Measurements from ENCODE around the gene FGGY. TPM values are rescaled to one million over a fixed set of nuclear protein-coding genes. Genes with fewer than 3 reads are reported as not detected.

The FGGY gene
- total RNA-seq, 2 experiments from 2014 or later = 5.6 to 8.1 TPM

DNA sequence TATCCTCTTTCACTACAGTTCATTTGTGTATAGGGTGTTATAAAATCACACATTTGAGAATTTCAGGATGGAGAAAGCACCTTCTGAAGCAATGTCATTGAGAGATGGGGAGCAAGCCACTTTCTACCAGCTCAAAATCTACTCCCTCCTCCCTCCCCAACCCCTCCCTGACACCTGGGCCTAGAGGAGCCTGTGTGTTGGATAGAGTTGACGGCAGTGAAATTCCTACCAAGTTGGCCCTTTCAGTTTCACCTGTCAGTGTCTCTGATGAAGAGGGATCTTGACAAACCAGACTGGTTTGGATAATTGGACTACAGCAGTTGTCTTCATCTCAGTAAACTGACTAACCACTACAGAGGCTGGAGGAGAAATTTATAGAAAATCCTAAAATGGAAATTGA is 392.8 kb downstream of the FGGY start:
- H3K4me3 Mint-ChIP-seq = no peak overlapping the region
- H3K36me3 Mint-ChIP-seq (ENCODE audit: low read depth) = no peaks in the 10 kb centered on the region
- no peaks in the 10 kb centered on the region for H3K4me1 Mint-ChIP-seq
- H3K27me3 Mint-ChIP-seq = no peaks in the 10 kb centered on the region
- no peaks in the 10 kb centered on the region for H3K9me3 Mint-ChIP-seq (ENCODE audit: low read depth)
- ChIA-PET CTCF (interaction anchor here (0.6 to 1.0 kb wide), 5 partner anchors 10 to 659 kb away, joined by 3 to 4 read pairs (median 3); no protein-coding TSS in a partner anchor), POLR2A (no interaction called here)
- ATAC-seq (no peak), DNase-seq (no peak)
- no peak overlapping the region for H3K27ac Mint-ChIP-seq
- intact Hi-C loops (cut with DNase I, micrococcal nuclease) = loop anchor here in 1 of 2 experiments (10.0 kb wide), 1 partner anchor 1175 kb away; no protein-coding TSS in a partner anchor

DNA sequence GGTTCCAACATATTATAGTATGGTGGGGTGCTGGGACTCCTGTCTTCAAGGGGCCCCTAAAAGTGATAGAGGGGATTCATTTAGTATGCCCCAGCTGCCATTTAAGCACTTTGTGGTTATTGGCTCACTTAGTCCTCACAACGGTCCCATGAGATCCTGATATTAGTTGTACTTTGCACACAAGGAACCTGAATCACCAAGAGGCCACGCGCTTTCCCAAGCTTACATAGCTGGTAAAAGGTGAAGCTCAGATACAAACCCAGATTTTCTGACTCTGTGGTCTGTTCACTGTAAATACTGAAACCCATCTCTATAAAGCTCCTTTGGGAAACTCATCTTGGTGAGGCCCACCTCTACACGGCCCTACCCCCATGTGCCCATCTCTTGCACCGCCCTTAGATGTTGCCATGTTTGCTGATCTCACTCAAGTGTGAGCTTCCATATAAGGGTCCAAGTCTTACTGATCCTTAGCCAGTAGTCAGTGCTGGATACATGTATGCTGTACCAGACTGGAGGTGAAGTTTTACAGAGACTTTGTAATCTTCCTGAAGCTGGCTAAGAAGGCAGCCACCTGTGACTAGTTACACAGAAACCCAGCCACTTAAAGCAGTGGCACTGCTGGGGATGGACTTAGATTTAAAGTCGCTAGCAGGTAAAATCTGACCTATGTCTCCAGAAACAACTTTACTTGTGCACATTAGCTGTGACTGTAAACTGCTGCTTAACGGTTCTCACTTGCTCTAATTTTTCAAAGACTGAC is 393.5 kb downstream of the FGGY start:
- Mint-ChIP-seq H3K27me3 (no peaks in the 10 kb centered on the region), H3K4me1 (no peaks in the 10 kb centered on the region), H3K9me3 (ENCODE audit: low read depth) (no peaks in the 10 kb centered on the region), H3K36me3 (ENCODE audit: low read depth) (no peaks in the 10 kb centered on the region), H3K4me3 (no peak overlapping the region), H3K27ac (no peak overlapping the region)
- ATAC-seq = no peak
- intact Hi-C loops (cut with DNase I, micrococcal nuclease) = loop anchor here in 1 of 2 experiments (10.0 kb wide), 1 partner anchor 1176 kb away; no protein-coding TSS in a partner anchor
- CTCF ChIA-PET = interaction anchor here (1.0 kb wide), 2 partner anchors 11 to 660 kb away, joined by 3 read pairs; no protein-coding TSS in a partner anchor
- DNase-seq = no peak
- POLR2A ChIA-PET = no interaction called here

DNA sequence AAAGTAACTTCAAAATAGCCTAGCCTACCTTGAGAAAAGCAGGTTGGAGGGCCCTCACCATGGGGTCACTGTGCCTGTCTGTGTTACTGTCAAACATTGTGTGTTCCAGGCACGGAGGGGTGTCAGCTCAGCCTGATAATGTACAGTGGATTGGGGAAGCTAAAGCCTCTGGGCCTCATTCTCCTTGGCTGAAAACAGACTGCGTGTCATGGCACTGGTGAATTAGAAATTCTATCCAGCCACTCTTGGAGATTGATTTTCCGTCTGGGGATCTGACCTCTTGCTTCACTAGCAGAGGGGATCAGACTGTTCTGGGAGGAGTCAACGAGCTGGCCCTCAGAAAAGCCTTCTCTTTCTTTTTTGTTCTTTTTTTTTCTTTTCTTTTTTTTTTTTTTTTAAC is 394.4 kb downstream of the FGGY start:
- H3K27me3 Mint-ChIP-seq = no peaks in the 10 kb centered on the region
- no peaks in the 10 kb centered on the region for H3K4me1 Mint-ChIP-seq
- ChIA-PET POLR2A (no interaction called here), CTCF (interaction anchor here (0.7 kb wide), 1 partner anchor 908 kb away, joined by 3 read pairs; no protein-coding TSS in a partner anchor)
- DNase-seq = no peak
- no peaks in the 10 kb centered on the region for H3K36me3 Mint-ChIP-seq (ENCODE audit: low read depth)
- intact Hi-C loops (cut with DNase I, micrococcal nuclease) = loop anchor here in 1 of 2 experiments (10.0 kb wide), 1 partner anchor 1176 kb away; no protein-coding TSS in a partner anchor
- H3K4me3 Mint-ChIP-seq = no peak overlapping the region
- H3K27ac Mint-ChIP-seq = no peak overlapping the region
- ATAC-seq = no peak
- no peaks in the 10 kb centered on the region for H3K9me3 Mint-ChIP-seq (ENCODE audit: low read depth)

GRCh38 chr1:59692591-59692990 is 395.7 kb downstream of the FGGY start:
- no peaks in the 10 kb centered on the region for H3K36me3 Mint-ChIP-seq (ENCODE audit: low read depth)
- H3K27me3 Mint-ChIP-seq = no peaks in the 10 kb centered on the region
- DNase-seq (no peak), ATAC-seq (no peak)
- CTCF ChIA-PET = interaction anchor here (0.7 kb wide), 1 partner anchor 151 kb away, joined by 3 read pairs; no protein-coding TSS in a partner anchor
- no peak overlapping the region for H3K4me3 Mint-ChIP-seq
- H3K9me3 Mint-ChIP-seq (ENCODE audit: low read depth) = no peaks in the 10 kb centered on the region
- intact Hi-C loops (cut with DNase I, micrococcal nuclease) = loop anchor here in 1 of 2 experiments (10.0 kb wide), 1 partner anchor 1178 kb away; no protein-coding TSS in a partner anchor
- no peak overlapping the region for H3K27ac Mint-ChIP-seq
- peaks cover 13% of the 10 kb centered on the region for H3K4me1 Mint-ChIP-seq
- POLR2A ChIA-PET = no interaction called here

GRCh38 chr1:59693406-59693805 is 396.5 kb downstream of the FGGY start:
- Mint-ChIP-seq H3K27ac (no peak overlapping the region), H3K4me3 (no peak overlapping the region), H3K27me3 (no peaks in the 10 kb centered on the region), H3K9me3 (ENCODE audit: low read depth) (no peaks in the 10 kb centered on the region), H3K4me1 (peaks cover 17% of the 10 kb centered on the region), H3K36me3 (ENCODE audit: low read depth) (no peaks in the 10 kb centered on the region)
- POLR2A ChIA-PET = no interaction called here
- CTCF ChIA-PET = no interaction called here
- intact Hi-C loops (cut with DNase I, micrococcal nuclease) = loop anchor here in 1 of 2 experiments (10.0 kb wide), 1 partner anchor 1179 kb away; no protein-coding TSS in a partner anchor
- DNase-seq (no peak), ATAC-seq (no peak)

- Mint-ChIP-seq H3K4me1 (peaks cover 21% of the 10 kb centered on the region), H3K4me3 (no peak overlapping the region), H3K27me3 (no peaks in the 10 kb centered on the region), H3K9me3 (ENCODE audit: low read depth) (no peaks in the 10 kb centered on the region), H3K27ac (no peak overlapping the region), H3K36me3 (ENCODE audit: low read depth) (no peaks in the 10 kb centered on the region)
- DNase-seq = no peak
- ChIA-PET POLR2A (no interaction called here), CTCF (interaction anchor here (0.6 to 1.0 kb wide), 2 partner anchors 13 to 101 kb away, joined by 3 read pairs; no protein-coding TSS in a partner anchor)
- no peak for ATAC-seq
- intact Hi-C loops (cut with DNase I, micrococcal nuclease) = loop anchor here (5.0 to 10.0 kb wide), 4 partner anchors 838 to 1180 kb away; partner anchors contain the start of gene JUN (in 1 of the 2)
These were observed 398.4 kb downstream of the FGGY start for GRCh38 chr1:59695252-59695651.

GRCh38 chr1:59696421-59697115 is 399.7 kb downstream of the FGGY start:
- POLR2A ChIA-PET = interaction anchor here (0.7 kb wide), 1 partner anchor 956 kb away, joined by 6 read pairs; no protein-coding TSS in a partner anchor
- H3K27me3 Mint-ChIP-seq = no peaks in the 10 kb centered on the region
- ATAC-seq = no peak
- H3K36me3 Mint-ChIP-seq (ENCODE audit: low read depth) = no peaks in the 10 kb centered on the region
- H3K27ac Mint-ChIP-seq = peak overlapping the region; percentile 20
- DNase-seq = no peak
- CTCF ChIA-PET = no interaction called here
- H3K9me3 Mint-ChIP-seq (ENCODE audit: low read depth) = no peaks in the 10 kb centered on the region
- peak overlapping the region; percentile 40 for H3K4me3 Mint-ChIP-seq
- peaks cover 21% of the 10 kb centered on the region for H3K4me1 Mint-ChIP-seq
- intact Hi-C loops (cut with DNase I, micrococcal nuclease) = loop anchor here (5.0 to 10.0 kb wide), 4 partner anchors 839 to 1182 kb away; partner anchors contain the start of gene JUN (in 1 of the 2)

- intact Hi-C loops (cut with DNase I, micrococcal nuclease) = loop anchor here (5.0 to 10.0 kb wide), 4 partner anchors 840 to 1182 kb away; partner anchors contain the start of gene JUN (in 1 of the 2)
- CTCF ChIA-PET = interaction anchor here (0.6 to 2.6 kb wide), 3 partner anchors 52 to 861 kb away, joined by 3 to 22 read pairs (median 3); no protein-coding TSS in a partner anchor
- DNase-seq (peak; percentile 58), ATAC-seq (peak; percentile 70)
- POLR2A ChIA-PET = no interaction called here
- Mint-ChIP-seq H3K27ac (peak overlapping the region; percentile 72), H3K36me3 (ENCODE audit: low read depth) (no peaks in the 10 kb centered on the region), H3K9me3 (ENCODE audit: low read depth) (no peaks in the 10 kb centered on the region), H3K27me3 (no peaks in the 10 kb centered on the region), H3K4me3 (peak overlapping the region; percentile 40), H3K4me1 (peaks cover 21% of the 10 kb centered on the region)
These were observed 400.4 kb downstream of the FGGY start for GRCh38 chr1:59697150-59697800.

DNA sequence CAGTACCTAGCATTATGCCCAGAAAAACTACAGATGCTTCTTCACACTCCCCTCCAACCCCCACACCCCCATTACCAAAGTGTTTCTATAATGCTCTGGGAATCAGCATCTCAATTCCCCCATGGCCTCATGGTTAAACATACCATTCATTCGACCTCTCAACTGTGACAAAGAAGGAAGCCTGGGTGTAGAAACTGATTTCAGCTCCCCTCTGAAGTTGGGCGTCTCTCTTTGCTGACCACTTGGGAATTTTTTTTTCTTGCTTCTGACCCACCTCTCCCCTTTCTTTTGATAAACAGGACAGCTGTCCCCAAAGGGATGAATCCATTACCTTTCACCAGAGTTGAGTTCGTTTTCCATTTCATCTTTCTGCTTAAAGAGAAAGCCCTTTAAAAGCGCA is 401.5 kb downstream of the FGGY start:
- DNase-seq (no peak), ATAC-seq (no peak)
- H3K9me3 Mint-ChIP-seq (ENCODE audit: low read depth) = no peaks in the 10 kb centered on the region
- H3K4me3 Mint-ChIP-seq = no peak overlapping the region
- intact Hi-C loops (cut with DNase I, micrococcal nuclease) = loop anchor here (5.0 to 10.0 kb wide), 4 partner anchors 841 to 1184 kb away; partner anchors contain the start of gene JUN (in 1 of the 2)
- no peaks in the 10 kb centered on the region for H3K27me3 Mint-ChIP-seq
- POLR2A ChIA-PET = no interaction called here
- H3K27ac Mint-ChIP-seq = no peak overlapping the region
- H3K4me1 Mint-ChIP-seq = peaks cover 21% of the 10 kb centered on the region
- no peaks in the 10 kb centered on the region for H3K36me3 Mint-ChIP-seq (ENCODE audit: low read depth)
- CTCF ChIA-PET = interaction anchor here (0.6 to 2.6 kb wide), 32 partner anchors 9 to 1183 kb away, joined by 3 to 22 read pairs (median 4); no protein-coding TSS in a partner anchor

DNA sequence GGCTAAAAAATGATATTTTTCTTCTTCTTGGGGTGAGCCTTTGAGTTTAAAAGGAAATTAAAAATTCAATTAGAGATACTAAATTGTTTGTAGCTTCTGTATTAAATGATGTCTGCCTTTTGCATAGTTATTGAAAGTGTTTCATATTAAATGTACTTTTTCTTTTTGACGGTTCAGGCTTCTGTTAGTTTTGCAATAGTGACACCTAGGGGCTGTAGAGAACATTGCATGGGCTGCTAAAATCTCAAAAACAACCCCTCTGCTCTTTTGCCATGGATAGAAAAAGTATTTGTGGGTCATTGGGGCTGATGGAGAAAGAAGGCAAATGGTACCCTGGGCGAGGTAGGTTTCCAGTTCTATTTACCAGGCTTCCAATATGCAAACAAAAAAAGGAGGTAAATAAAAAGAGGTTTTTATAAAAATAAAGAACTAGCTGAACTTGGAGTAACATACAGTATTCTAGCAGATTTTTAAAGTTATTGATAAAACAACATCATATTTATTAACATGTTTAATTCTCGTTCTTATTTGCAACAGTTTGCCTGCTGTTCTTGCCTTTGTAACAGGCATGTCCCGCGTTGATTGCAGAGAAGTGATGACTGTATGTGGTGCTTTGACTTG is 402.4 kb downstream of the FGGY start:
- ChIA-PET CTCF (interaction anchor here (0.6 to 2.6 kb wide), 47 partner anchors 8 to 1184 kb away, joined by 3 to 22 read pairs (median 4); no protein-coding TSS in a partner anchor), POLR2A (no interaction called here)
- H3K27ac Mint-ChIP-seq = no peak overlapping the region
- peak; percentile 33 for ATAC-seq
- no peak overlapping the region for H3K4me3 Mint-ChIP-seq
- H3K36me3 Mint-ChIP-seq (ENCODE audit: low read depth) = no peaks in the 10 kb centered on the region
- peak; percentile 12 for DNase-seq
- H3K4me1 Mint-ChIP-seq = peaks cover 21% of the 10 kb centered on the region
- H3K9me3 Mint-ChIP-seq (ENCODE audit: low read depth) = no peaks in the 10 kb centered on the region
- intact Hi-C loops (cut with DNase I, micrococcal nuclease) = loop anchor here (1.0 to 10.0 kb wide), 7 partner anchors 60 to 1185 kb away; partner anchors contain the start of gene JUN (in 1 of the 2)
- H3K27me3 Mint-ChIP-seq = no peaks in the 10 kb centered on the region

Data from activated CD4-positive, alpha-beta T cell treated with anti-CD3 and anti-CD28 coated beads for 36 hours (primary cell).